ENCODE measurements around the gene HIPK3.
"Not testable (repeated sequence)": the region's sequence is repeated elsewhere in the genome, so short reads cannot be mapped to it uniquely, and the experiment has no call there.

The HIPK3 gene

GRCh38 chr11:33258631-33259205, 1.5 kb downstream of the HIPK3 start:
- in situ Hi-C loops (cut with MboI; ENCODE audit: low sequenced_read_pairs): no loop called here

GRCh38 chr11:33259869-33260268, 2.7 kb downstream of the HIPK3 start:
- in situ Hi-C loops (cut with MboI; ENCODE audit: low sequenced_read_pairs): no loop called here

GRCh38 chr11:33261350-33261749, 4.2 kb downstream of the HIPK3 start:
- in situ Hi-C loops (cut with MboI; ENCODE audit: low sequenced_read_pairs): not testable (repeated sequence)

GRCh38 chr11:33262011-33262645, 4.9 kb downstream of the HIPK3 start:
- in situ Hi-C loops (cut with MboI; ENCODE audit: low sequenced_read_pairs): no loop called here

- in situ Hi-C loops (cut with MboI; ENCODE audit: low sequenced_read_pairs): no loop called here
Observed at GRCh38 chr11:33263549-33263948, 6.4 kb downstream of the HIPK3 start.

- in situ Hi-C loops (cut with MboI; ENCODE audit: low sequenced_read_pairs): no loop called here
Observed at GRCh38 chr11:33264926-33265325, 7.7 kb downstream of the HIPK3 start.

- in situ Hi-C loops (cut with MboI; ENCODE audit: low sequenced_read_pairs): no loop called here
Observed at GRCh38 chr11:33266393-33267215, 9.4 kb downstream of the HIPK3 start.

- in situ Hi-C loops (cut with MboI; ENCODE audit: low sequenced_read_pairs): no loop called here
Observed at GRCh38 chr11:33268945-33269540, 11.9 kb downstream of the HIPK3 start.

- in situ Hi-C loops (cut with MboI; ENCODE audit: low sequenced_read_pairs): no loop called here
Observed at GRCh38 chr11:33269822-33270221, 12.6 kb downstream of the HIPK3 start.

GRCh38 chr11:33271059-33271458, 13.9 kb downstream of the HIPK3 start:
- in situ Hi-C loops (cut with MboI; ENCODE audit: low sequenced_read_pairs): no loop called here

- in situ Hi-C loops (cut with MboI; ENCODE audit: low sequenced_read_pairs): no loop called here
Observed at GRCh38 chr11:33272338-33273107, 15.3 kb downstream of the HIPK3 start.

- in situ Hi-C loops (cut with MboI; ENCODE audit: low sequenced_read_pairs): no loop called here
Observed at GRCh38 chr11:33273656-33274055, 16.5 kb downstream of the HIPK3 start.

GRCh38 chr11:33280411-33280810, 23.2 kb downstream of the HIPK3 start:
- in situ Hi-C loops (cut with MboI; ENCODE audit: low sequenced_read_pairs): no loop called here

GRCh38 chr11:33281758-33282157, 24.6 kb downstream of the HIPK3 start:
- in situ Hi-C loops (cut with MboI; ENCODE audit: low sequenced_read_pairs): no loop called here

- in situ Hi-C loops (cut with MboI; ENCODE audit: low sequenced_read_pairs): no loop called here
Observed at GRCh38 chr11:33284818-33285217, 27.6 kb downstream of the HIPK3 start.

GRCh38 chr11:33290319-33290718, 33.1 kb downstream of the HIPK3 start:
- in situ Hi-C loops (cut with MboI; ENCODE audit: low sequenced_read_pairs): no loop called here

- in situ Hi-C loops (cut with MboI; ENCODE audit: low sequenced_read_pairs): no loop called here
Observed at GRCh38 chr11:33291004-33291777, 34.0 kb downstream of the HIPK3 start.

GRCh38 chr11:33292311-33292710, 35.1 kb downstream of the HIPK3 start:
- in situ Hi-C loops (cut with MboI; ENCODE audit: low sequenced_read_pairs): no loop called here

- in situ Hi-C loops (cut with MboI; ENCODE audit: low sequenced_read_pairs): no loop called here
Observed at GRCh38 chr11:33294224-33294623, 37.0 kb downstream of the HIPK3 start.

- in situ Hi-C loops (cut with MboI; ENCODE audit: low sequenced_read_pairs): no loop called here
Observed at GRCh38 chr11:33294797-33295196, 37.6 kb downstream of the HIPK3 start.

All from HL-60/S4 treated with retinoic acid at 250 ng/mL for 4 days and 3 days (cell line).